ENCODE measurements around the gene CCDC85A. TPM values are rescaled to one million over a fixed set of nuclear protein-coding genes. Genes with fewer than 3 reads are reported as not detected.

The CCDC85A gene
- total RNA-seq, 1 donor from 2014 or later: 16.4 TPM

DNA sequence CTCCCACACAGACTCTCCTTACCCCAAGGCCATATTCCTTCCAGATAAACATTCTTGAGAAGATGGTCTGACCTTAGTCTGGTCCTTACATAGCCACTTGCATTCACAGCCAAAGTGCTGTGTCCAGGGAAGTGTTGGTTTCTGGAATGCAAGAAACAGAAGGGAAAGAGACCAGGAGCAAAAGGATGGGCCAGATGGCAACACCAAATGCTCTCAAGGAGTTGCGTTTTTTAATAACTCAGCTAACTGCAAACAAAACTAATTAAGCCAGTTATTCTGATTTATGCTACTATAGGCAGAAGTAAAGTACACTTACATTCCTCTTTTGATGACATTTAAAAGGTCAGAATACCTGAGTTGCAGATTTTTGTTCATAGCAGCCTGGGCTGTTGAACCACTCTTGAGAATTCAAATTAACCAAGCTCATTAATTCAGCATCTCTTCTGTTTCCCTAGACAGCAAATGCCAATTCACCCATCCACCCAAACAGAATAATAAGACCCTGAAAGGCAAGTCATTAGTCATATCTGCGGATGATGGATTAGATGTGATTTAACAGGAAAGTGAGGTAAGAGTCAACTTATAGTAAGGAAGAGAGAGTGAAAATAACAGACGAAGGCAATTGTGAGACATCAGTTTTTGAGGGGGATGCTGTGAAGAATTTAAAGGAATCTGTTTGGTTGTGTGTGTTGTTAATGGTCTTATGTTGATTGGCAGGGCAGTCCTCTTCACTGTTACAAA lies 18.8 kb downstream of the CCDC85A start:
- Mint-ChIP-seq H3K36me3 (ENCODE audit: low read depth, unreplicated experiment) (peaks cover 14% of the 10 kb centered on the region), H3K4me1 (ENCODE audit: unreplicated experiment) (peaks cover 2% of the 10 kb centered on the region), H3K9me3 (ENCODE audit: unreplicated experiment) (peaks cover 5% of the 10 kb centered on the region), H3K27me3 (ENCODE audit: unreplicated experiment) (no peaks in the 10 kb centered on the region), H3K27ac (ENCODE audit: unreplicated experiment) (no peak overlapping the region), H3K4me3 (ENCODE audit: unreplicated experiment) (no peak overlapping the region)
- TF ChIP-seq, protein P1, sequence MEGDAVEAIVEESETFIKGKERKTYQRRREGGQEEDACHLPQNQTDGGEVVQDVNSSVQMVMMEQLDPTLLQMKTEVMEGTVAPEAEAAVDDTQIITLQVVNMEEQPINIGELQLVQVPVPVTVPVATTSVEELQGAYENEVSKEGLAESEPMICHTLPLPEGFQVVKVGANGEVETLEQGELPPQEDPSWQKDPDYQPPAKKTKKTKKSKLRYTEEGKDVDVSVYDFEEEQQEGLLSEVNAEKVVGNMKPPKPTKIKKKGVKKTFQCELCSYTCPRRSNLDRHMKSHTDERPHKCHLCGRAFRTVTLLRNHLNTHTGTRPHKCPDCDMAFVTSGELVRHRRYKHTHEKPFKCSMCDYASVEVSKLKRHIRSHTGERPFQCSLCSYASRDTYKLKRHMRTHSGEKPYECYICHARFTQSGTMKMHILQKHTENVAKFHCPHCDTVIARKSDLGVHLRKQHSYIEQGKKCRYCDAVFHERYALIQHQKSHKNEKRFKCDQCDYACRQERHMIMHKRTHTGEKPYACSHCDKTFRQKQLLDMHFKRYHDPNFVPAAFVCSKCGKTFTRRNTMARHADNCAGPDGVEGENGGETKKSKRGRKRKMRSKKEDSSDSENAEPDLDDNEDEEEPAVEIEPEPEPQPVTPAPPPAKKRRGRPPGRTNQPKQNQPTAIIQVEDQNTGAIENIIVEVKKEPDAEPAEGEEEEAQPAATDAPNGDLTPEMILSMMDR (IDR thresholded peaks at IDR 0.05; ENCODE audit: unreplicated experiment): no peak
- DNase-seq (ENCODE audit: low spot score): no peak

DNA sequence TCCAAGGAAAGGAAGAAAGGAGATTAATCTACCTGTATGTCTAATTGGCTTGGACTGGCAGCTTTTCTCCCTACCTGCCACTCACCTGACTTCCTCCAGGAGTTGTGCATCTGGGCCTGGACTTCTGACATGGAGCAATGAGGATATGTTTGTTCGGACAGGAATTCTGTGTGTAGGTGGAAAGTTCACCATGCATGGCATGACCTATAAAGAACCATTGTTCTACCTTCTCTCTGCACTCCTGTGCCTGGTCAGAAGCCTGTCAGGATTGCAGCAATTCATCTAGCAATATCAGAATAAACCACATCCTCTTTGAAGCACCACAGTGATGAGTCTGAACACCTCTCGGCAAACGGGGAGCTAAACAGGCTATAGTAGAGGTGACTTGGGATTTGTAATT lies 20.8 kb downstream of the CCDC85A start:
- no peaks in the 10 kb centered on the region for H3K27me3 Mint-ChIP-seq (ENCODE audit: unreplicated experiment)
- TF ChIP-seq, protein P1 (IDR thresholded peaks at IDR 0.05; ENCODE audit: unreplicated experiment): no peak
- peaks cover 2% of the 10 kb centered on the region for H3K4me1 Mint-ChIP-seq (ENCODE audit: unreplicated experiment)
- H3K4me3 Mint-ChIP-seq (ENCODE audit: unreplicated experiment): no peak overlapping the region
- peaks cover 5% of the 10 kb centered on the region for H3K9me3 Mint-ChIP-seq (ENCODE audit: unreplicated experiment)
- DNase-seq (ENCODE audit: low spot score): no peak
- no peak overlapping the region for H3K27ac Mint-ChIP-seq (ENCODE audit: unreplicated experiment)
- H3K36me3 Mint-ChIP-seq (ENCODE audit: low read depth, unreplicated experiment): peaks cover 14% of the 10 kb centered on the region

DNA sequence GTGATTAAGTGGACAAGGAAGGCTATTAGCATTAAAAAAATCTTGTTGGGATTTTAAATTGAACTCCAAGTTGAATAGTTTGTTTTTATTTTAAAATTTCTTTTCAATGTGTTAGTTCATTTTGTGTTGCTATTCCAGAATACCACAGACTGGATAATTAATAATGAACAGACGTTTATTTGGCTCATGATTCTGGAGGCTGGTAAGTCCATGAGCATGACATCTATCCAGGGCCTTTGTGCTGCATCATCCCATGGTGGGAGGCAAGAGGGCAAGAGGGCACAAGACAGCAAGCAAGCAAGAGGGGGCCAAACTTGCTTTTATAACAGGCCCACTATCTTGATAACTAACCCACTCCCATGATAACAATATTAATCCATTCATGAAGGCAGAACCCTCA lies 22.5 kb downstream of the CCDC85A start:
- Mint-ChIP-seq H3K36me3 (ENCODE audit: low read depth, unreplicated experiment) (peaks cover 14% of the 10 kb centered on the region), H3K27ac (ENCODE audit: unreplicated experiment) (no peak overlapping the region), H3K4me3 (ENCODE audit: unreplicated experiment) (no peak overlapping the region), H3K27me3 (ENCODE audit: unreplicated experiment) (no peaks in the 10 kb centered on the region), H3K4me1 (ENCODE audit: unreplicated experiment) (peaks cover 2% of the 10 kb centered on the region), H3K9me3 (ENCODE audit: unreplicated experiment) (peaks cover 5% of the 10 kb centered on the region)
- DNase-seq (ENCODE audit: low spot score): no peak
- TF ChIP-seq, protein P1 (IDR thresholded peaks at IDR 0.05; ENCODE audit: unreplicated experiment): no peak

DNA sequence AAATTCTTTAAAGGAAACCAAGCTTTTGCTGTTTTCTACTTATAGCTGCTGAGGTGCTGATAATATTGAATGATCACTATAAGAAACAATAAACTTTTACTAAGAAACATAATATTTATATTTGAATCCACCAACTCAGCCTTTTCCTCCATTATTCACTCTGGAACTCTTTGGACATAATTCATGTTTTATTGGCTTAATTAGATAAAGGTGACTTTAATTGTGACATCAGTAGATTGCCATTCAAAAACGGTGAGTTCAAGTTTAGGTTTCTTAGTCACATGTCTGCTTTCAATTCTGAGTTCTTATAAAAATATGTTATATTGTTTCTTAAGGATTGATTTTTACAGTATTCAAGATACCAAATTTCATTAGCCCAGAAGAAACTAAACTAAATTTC lies 24.0 kb downstream of the CCDC85A start:
- Mint-ChIP-seq H3K27me3 (ENCODE audit: unreplicated experiment) (no peaks in the 10 kb centered on the region), H3K4me1 (ENCODE audit: unreplicated experiment) (peaks cover 2% of the 10 kb centered on the region), H3K36me3 (ENCODE audit: low read depth, unreplicated experiment) (peaks cover 14% of the 10 kb centered on the region), H3K4me3 (ENCODE audit: unreplicated experiment) (no peak overlapping the region), H3K27ac (ENCODE audit: unreplicated experiment) (no peak overlapping the region), H3K9me3 (ENCODE audit: unreplicated experiment) (peaks cover 5% of the 10 kb centered on the region)
- TF ChIP-seq, protein P1 (IDR thresholded peaks at IDR 0.05; ENCODE audit: unreplicated experiment): no peak
- DNase-seq (ENCODE audit: low spot score): no peak

DNA sequence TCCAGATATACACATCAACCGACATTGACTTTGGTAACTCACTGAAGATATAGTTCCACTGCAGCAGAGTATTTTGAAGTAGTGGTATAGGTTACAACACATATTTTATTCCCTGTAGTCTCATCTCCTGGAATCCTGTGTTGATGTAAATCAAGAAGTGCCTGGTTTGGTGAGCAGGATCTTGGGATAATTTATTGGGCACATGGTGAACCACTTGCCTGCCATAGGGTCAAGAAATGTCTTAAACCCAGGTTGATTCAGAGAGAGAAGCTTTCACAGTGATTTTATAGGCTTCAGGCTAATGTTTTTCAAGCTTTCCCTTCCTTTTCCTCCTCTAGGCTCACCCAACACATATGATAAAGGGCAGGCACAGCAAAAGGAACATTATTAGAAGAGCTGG lies 24.6 kb downstream of the CCDC85A start:
- peaks cover 14% of the 10 kb centered on the region for H3K36me3 Mint-ChIP-seq (ENCODE audit: low read depth, unreplicated experiment)
- H3K4me3 Mint-ChIP-seq (ENCODE audit: unreplicated experiment): no peak overlapping the region
- H3K27me3 Mint-ChIP-seq (ENCODE audit: unreplicated experiment): no peaks in the 10 kb centered on the region
- TF ChIP-seq, protein P1 (IDR thresholded peaks at IDR 0.05; ENCODE audit: unreplicated experiment): no peak
- DNase-seq (ENCODE audit: low spot score): no peak
- peaks cover 2% of the 10 kb centered on the region for H3K4me1 Mint-ChIP-seq (ENCODE audit: unreplicated experiment)
- no peak overlapping the region for H3K27ac Mint-ChIP-seq (ENCODE audit: unreplicated experiment)
- peaks cover 5% of the 10 kb centered on the region for H3K9me3 Mint-ChIP-seq (ENCODE audit: unreplicated experiment)

Data from endothelial cell (in vitro differentiated cells).